Middle frontal gyrus (tissue), 1 donor: ENCODE results near the gene ZBTB14.

Experiments used
- DNase-seq: peaks from one replicate; pipeline ENCODE4 v3.0.0-alpha.2; 2015; ENCODE audit warnings: low spot score; ENCODE audit errors: extremely low spot score

Gene ZBTB14

GRCh38 chr18:5288517-5288935, 7.0 kb downstream of the ZBTB14 start:
- no peak for DNase-seq

- DNase-seq: no peak
These were observed 7.7 kb downstream of the ZBTB14 start for GRCh38 chr18:5287854-5288253.

- no peak for DNase-seq
These were observed 9.0 kb downstream of the ZBTB14 start for GRCh38 chr18:5286525-5286924.

- no peak for DNase-seq
These were observed 10.2 kb downstream of the ZBTB14 start for GRCh38 chr18:5285326-5285725.

- no peak for DNase-seq
These were observed 10.7 kb downstream of the ZBTB14 start for GRCh38 chr18:5284808-5285207.

GRCh38 chr18:5282770-5283169, 12.8 kb downstream of the ZBTB14 start:
- DNase-seq: no peak

- no peak for DNase-seq
These were observed 18.6 kb downstream of the ZBTB14 start for GRCh38 chr18:5276947-5277346.

- no peak for DNase-seq
These were observed 19.7 kb downstream of the ZBTB14 start for GRCh38 chr18:5275872-5276271.

- no peak for DNase-seq
These were observed 26.7 kb downstream of the ZBTB14 start for GRCh38 chr18:5268874-5269273.

GRCh38 chr18:5266721-5267120, 28.8 kb downstream of the ZBTB14 start:
- DNase-seq: no peak

- no peak for DNase-seq
These were observed 41.6 kb downstream of the ZBTB14 start for GRCh38 chr18:5253910-5254309.

- no peak for DNase-seq
These were observed 44.4 kb downstream of the ZBTB14 start for GRCh38 chr18:5251117-5251516.

GRCh38 chr18:5250603-5251002, 44.9 kb downstream of the ZBTB14 start:
- no peak for DNase-seq

- DNase-seq: no peak
These were observed 50.6 kb downstream of the ZBTB14 start for GRCh38 chr18:5244941-5245340.

GRCh38 chr18:5239447-5239846, 56.1 kb downstream of the ZBTB14 start:
- no peak for DNase-seq
